NCI-H774 (cell line): ENCODE results near the gene BMPR1B.
"Not testable (repeated sequence)": the region's sequence is repeated elsewhere in the genome, so short reads cannot be mapped to it uniquely, and the experiment has no call there.

Experiments
- DNase-seq: peaks from one replicate; lab custom pipeline; 2025; lab: John Stamatoyannopoulos, UW

BMPR1B gene

GRCh38 chr4:95142932-95143331 lies 385.2 kb downstream of the BMPR1B start:
- DNase-seq, result no peak

DNA sequence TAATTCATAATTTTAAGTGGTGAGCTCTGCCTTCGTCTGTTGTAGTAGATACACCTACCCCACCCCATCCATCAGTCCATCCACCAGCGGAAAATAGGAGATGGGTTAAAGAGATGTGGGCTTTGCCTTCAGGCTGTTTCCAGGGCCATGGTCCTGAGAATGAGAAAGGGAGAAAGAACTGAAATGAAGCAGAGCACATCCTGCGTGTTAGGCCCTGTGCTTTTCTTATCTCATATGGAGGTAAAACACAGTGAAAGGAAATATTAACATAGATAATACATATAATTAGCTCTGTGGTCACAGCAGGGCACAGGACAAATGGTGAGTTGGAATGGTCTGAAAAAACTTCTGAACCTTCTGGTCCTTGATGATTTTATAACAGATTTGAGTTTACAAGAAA lies 393.5 kb downstream of the BMPR1B start:
- DNase-seq, result no peak

DNA sequence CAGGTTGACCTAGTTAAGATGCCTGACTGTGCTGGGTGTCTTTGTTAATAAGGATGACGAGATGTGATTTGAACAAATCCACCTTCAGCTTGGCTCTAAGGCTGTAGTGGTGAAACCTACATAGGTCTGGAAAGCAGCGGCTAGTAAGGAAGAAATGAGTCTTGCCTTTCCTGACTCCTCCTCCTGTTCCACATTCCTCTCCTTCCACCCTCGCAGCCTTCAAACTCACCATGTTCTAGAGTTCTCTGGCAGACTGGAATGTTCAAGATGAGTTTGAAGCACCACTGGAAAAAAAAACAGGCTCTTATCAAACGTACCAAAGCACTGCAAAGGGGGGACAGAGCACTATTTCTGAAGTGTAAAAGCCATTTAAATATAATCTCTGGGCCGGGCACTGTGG lies 395.4 kb downstream of the BMPR1B start:
- DNase-seq, result no peak

- no peak for DNase-seq
Observed at GRCh38 chr4:95155759-95156451, 398.1 kb downstream of the BMPR1B start.

- no peak for DNase-seq
Observed at GRCh38 chr4:95156452-95156765, 398.7 kb downstream of the BMPR1B start.

- no peak for DNase-seq
Observed at GRCh38 chr4:95157596-95157995, 399.8 kb downstream of the BMPR1B start.

DNA sequence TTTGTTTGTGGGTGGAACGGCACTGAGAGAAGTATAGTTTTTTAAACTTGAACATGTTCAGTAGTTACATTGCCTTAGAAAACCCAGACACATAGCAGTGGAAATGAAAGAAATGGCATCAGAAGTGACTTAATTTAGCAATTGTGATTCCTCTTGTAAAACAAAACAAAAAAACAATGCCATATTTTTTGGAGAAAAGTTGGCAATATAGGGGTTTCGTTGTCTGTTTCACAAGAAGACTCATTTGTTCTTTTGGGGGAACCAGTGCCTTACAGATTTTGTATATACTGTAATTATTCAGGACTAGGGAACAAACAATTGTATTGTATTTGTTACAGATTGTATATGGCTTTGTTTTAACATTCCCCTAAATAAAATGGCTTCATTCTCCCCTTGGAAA lies 400.3 kb downstream of the BMPR1B start:
- DNase-seq, result no peak

DNA sequence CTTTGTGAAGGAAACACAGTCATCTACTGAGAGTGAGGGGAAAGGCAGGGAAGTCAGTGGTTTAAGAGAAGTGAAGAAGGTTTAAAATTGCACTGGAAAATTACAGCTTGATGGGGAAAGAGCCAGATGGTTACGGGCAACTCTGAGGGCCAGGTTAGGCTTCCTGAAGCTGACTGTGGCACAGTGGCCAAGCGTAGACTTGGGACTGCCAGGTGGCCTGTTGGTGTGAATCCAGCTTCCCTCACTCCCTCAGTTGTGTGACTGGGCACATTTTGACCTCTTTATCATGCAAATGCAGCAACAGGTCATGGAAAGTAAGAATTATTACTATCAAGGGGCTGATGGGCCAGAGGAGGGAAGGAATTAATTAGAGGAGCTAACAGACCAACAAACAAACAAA lies 400.9 kb downstream of the BMPR1B start:
- DNase-seq, result no peak

DNA sequence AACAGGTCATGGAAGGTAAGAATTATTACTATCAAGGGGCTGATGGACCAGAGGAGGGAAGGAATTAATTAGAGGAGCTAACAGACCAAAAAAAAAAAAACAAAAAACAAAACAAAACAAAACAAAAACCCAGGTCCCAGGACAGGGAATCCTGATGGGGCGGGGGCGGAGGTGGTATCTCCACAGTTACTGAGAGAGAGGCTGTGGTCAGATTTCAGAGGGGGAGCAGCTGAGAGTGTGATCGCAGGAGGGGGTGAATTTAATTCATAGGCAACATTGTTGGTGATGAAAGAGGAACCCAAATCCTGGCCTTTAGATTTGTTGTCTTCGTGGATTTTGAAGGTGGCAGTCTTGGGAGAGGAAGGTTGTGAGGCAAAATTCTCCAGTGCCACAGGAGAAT lies 401.6 kb downstream of the BMPR1B start:
- DNase-seq, result no peak

DNA sequence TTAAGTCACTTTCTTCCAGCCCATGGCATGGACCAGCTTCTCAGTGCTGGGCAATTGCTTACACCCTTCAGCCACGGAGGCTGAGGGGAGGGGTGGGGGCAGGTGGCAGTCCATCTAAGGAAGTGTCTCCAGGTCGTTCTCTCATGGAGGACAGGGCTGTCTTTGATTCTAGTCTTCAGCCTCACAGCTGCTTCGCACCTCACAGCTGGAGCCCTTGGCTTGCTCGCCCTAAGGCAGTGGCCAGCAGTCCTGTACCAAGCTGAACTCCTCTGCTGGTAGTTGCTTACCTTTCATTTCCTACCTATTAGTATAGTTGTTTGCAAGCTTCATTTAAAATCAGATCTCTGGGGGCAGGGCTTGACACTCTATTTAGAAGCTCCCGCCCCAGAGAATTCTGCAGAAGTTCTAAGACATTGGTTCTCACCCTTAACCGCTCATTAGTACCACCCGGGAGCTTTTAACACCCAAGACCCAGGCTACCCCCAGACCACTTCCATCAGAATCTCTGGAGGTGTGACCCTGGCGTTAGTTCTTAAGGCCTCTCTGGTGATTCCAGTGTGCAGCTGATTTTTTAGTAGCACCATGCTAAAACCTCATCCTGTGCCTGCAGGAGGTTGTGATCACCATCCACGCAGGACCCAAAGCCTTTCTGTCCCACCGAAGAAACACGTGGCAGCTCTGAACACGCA lies 404.2 kb downstream of the BMPR1B start:
- DNase-seq, result no peak

GRCh38 chr4:95162867-95163266 lies 405.1 kb downstream of the BMPR1B start:
- DNase-seq, result no peak

GRCh38 chr4:95165926-95166524 lies 408.3 kb downstream of the BMPR1B start:
- peak; percentile 22 for DNase-seq

GRCh38 chr4:95167805-95168204 lies 410.1 kb downstream of the BMPR1B start:
- DNase-seq, result no peak

DNA sequence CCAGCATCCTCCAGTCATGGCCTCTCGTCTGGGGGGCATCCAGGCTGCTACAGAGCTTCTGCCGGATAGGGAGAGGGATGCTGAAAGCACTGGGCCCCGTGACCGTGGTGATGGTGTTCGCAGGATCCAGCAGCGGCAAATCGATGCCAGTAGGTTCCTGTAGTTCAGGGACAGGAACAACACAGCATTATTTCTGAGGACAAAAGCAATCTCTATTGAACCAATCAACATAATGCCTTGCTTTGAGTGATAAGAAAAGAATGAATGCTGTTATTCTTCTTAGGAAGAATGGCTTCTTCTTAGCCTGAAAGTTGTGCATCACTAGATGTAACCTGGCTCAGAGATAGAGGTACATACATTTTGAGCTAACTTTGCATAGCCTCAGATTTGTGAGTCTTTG lies 412.4 kb downstream of the BMPR1B start:
- no peak for DNase-seq

- not testable (repeated sequence) for DNase-seq
Observed at GRCh38 chr4:95171377-95171776, 413.6 kb downstream of the BMPR1B start.

- no peak for DNase-seq
Observed at GRCh38 chr4:95178938-95179337, 421.2 kb downstream of the BMPR1B start.

DNA sequence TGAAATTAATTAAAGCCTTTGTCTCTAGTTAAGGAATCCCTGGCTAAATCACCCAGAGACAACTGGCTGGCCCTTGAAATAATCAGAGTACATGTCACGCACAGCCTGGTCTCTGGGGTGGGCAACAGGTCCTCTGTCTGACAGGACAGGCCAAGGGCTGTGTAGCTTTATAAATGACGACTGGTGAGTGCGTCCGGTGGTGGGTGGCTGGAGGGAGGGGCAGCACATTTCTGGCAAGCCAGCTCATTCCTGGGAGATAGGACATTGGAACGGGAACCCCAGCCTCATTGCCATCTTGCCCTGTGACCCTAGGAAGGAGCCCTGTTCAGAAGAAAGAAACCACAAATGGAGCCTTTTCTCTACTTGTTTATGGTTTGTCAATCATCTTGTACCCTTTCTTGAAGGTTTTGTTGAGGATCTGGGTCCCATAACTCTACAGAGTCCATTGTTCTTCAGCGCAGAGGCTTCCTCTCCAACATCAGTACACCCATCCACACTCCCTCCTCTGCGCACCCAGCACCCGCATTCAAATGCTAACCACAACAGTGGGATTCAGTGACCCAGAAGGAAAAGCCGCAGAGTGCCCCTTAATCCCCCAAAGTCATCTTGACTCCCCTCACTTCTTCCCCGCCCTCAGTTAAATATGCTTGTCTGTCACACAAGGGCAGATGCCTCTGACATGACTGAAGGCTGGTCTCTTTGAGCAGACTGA lies 422.9 kb downstream of the BMPR1B start:
- no peak for DNase-seq

GRCh38 chr4:95181243-95181995 lies 423.7 kb downstream of the BMPR1B start:
- DNase-seq, result no peak

DNA sequence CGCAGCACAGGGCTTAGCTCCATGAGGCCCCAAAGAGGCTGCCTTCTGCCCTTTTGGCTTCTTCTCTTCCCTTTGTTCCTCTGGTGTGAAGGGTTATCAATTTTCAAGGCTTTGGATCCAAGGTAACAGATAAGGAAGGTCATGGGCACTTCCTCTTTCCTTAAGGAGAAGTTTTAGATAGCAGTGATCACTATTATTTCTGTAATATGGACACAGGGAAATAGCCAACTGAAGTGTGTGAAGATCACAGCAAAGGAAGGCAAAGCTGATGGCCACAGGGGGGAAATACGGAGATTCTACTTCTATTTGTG lies 424.2 kb downstream of the BMPR1B start:
- no peak for DNase-seq

GRCh38 chr4:95183656-95184408 lies 426.1 kb downstream of the BMPR1B start:
- no peak for DNase-seq

DNA sequence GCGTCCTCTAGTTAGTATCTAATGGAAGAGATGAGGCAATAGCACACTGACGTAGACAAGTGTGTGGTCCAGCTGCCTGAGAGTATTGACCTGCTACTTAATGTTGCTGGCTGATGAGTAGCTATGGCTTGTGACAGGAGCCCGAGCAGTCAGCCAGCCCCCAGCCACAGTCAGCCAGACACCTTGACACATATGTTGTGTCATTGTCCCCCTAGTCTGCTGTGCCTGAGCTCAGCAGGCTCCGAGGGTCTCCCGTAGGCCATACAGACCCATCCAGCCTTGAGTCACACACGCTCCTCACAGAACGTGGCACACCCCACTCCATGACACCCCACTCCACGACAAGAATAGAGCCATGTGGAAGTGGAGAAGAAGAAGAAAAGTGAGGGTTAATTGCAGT lies 428.9 kb downstream of the BMPR1B start:
- DNase-seq, result no peak
